PC-3 (cell line): ENCODE measurements around the gene MAS1L. TPM values are rescaled to one million over a fixed set of nuclear protein-coding genes. Genes with fewer than 3 reads are reported as not detected.

Experiments used
- ATAC-seq: fragments of 200-7000 bp; cut with Tn5 transposase; 2 replicates; pipeline ENCODE4 v1.9.1; 2020; ENCODE audit warnings: mild to moderate bottlenecking, moderate library complexity
- BruUV-seq: library from RNA; stranded (reverse); fragments of 400-500 nt; replicated peaks from 2 replicates; lab custom pipeline; 2021; lab: Mats Ljungman, UMichigan
- CTCF ChIA-PET: fragments of 300-600 bp; sonication (Branson Sonifier 250); formaldehyde crosslinking; loops from one replicate; lab custom pipeline; 2022; ENCODE audit warnings: antibody characterized with exemption; lab: Charles Lee
- POLR2A ChIA-PET: fragments of 300-600 bp; sonication (Branson Sonifier 250); formaldehyde crosslinking; loops from one replicate; lab custom pipeline; 2022; ENCODE audit warnings: antibody characterized with exemption; ENCODE audit not compliant: unreplicated experiment; lab: Charles Lee
- DNase-seq: peaks from one replicate; pipeline ENCODE4 v3.0.0-alpha.2; 2015
- H2AFZ ChIP-seq: fragments of 300-600 bp; sonication (generic); 2 replicates; pipeline ENCODE4 v1.6.0; 2016; ENCODE audit warnings: antibody characterized with exemption, low read length
- H3F3A ChIP-seq: fragments of 300-600 bp; sonication (generic); one replicate; pipeline ENCODE4 v1.6.0; 2017; ENCODE audit warnings: antibody characterized with exemption, low read length, control low read depth, mild to moderate bottlenecking; ENCODE audit not compliant: unreplicated experiment
- H3K27ac ChIP-seq: fragments of 300-600 bp; sonication (generic); 2 replicates; pipeline ENCODE4 v1.5.1; 2016; ENCODE audit warnings: mild to moderate bottlenecking, low read length
- H3K27me3 ChIP-seq: fragments of 300-600 bp; sonication (generic); 2 replicates; pipeline ENCODE4 v1.6.1; 2016; ENCODE audit warnings: low read length, mixed read lengths
- H3K36me3 ChIP-seq: fragments of 300-600 bp; sonication (generic); 2 replicates; pipeline ENCODE4 v1.6.1; 2016; ENCODE audit warnings: low read depth, mixed run types, low read length, mixed read lengths
- H3K4me1 ChIP-seq: fragments of 300-600 bp; sonication (generic); 2 replicates; pipeline ENCODE4 v1.5.1; 2016; ENCODE audit warnings: low read length; ENCODE audit not compliant: insufficient read depth
- H3K4me2 ChIP-seq: fragments of 300-600 bp; sonication (generic); 2 replicates; pipeline ENCODE4 v1.6.0; 2016; ENCODE audit warnings: low read length
- H3K4me3 ChIP-seq: fragments of 300-600 bp; sonication (generic); 2 replicates; pipeline ENCODE4 v1.5.1; 2016; ENCODE audit warnings: mild to moderate bottlenecking, low read length, mixed read lengths
- H3K79me2 ChIP-seq: fragments of 300-600 bp; sonication (generic); 2 replicates; pipeline ENCODE4 v1.6.1; 2017; ENCODE audit warnings: low read length, mixed read lengths
- H3K9ac ChIP-seq: fragments of 300-600 bp; sonication (generic); 2 replicates; pipeline ENCODE4 v1.6.0; 2016; ENCODE audit warnings: mild to moderate bottlenecking, low read length
- H3K9me2 ChIP-seq: fragments of 300-600 bp; sonication (generic); replicated peaks from 2 replicates; pipeline ENCODE4 v1.6.1; 2016; ENCODE audit warnings: mixed run types, low read length, mixed read lengths
- H3K9me3 ChIP-seq: fragments of 300-600 bp; sonication (generic); 2 replicates; pipeline ENCODE4 v1.6.1; 2016; ENCODE audit warnings: low read length, mixed read lengths
- H4K20me1 ChIP-seq: fragments of 300-600 bp; sonication (generic); 2 replicates; pipeline ENCODE4 v1.6.1; 2016; ENCODE audit warnings: low read length, mixed read lengths
- CTCF ChIP-seq: fragments of 300-600 bp; sonication (generic); conservative IDR thresholded peaks from 2 replicates; pipeline ENCODE4 v1.5.1; 2017; ENCODE audit warnings: antibody characterized with exemption, low read depth, mild to moderate bottlenecking, low read length
- EZH2 ChIP-seq: fragments of 300-600 bp; sonication (generic); IDR thresholded peaks from one replicate; pipeline ENCODE4 v1.6.1; 2017; ENCODE audit warnings: antibody characterized with exemption, mild to moderate bottlenecking, low read length; ENCODE audit not compliant: unreplicated experiment
- EZH2phosphoT487 ChIP-seq: fragments of 300-600 bp; sonication (generic); IDR thresholded peaks from 2 replicates; pipeline ENCODE4 v1.6.1; 2018; ENCODE audit warnings: mild to moderate bottlenecking, antibody characterized with exemption, low read length, borderline replicate concordance
- intact Hi-C: fragments of 100-400 bp; cut with micrococcal nuclease; formaldehyde crosslinking; loops from 2 replicates; pipeline ENCODE4 v1.9.0; 2023
- total RNA-seq: library from RNA; depleted of rRNA; stranded (reverse); fragments of >200 nt; gene quantifications from 2 replicates; pipeline ENCODE4 v1.2.3, GENCODE V29; 2014

Gene MAS1L
- total RNA-seq, 1 experiment from 2014 or later: not detected

- intact Hi-C loops: no loop called here
- Histone ChIP-seq H3K27ac (no peak overlapping the region), H3K79me2 (no peaks in the 10 kb centered on the region), H3K36me3 (no peaks in the 10 kb centered on the region), H3F3A (no peaks in the 10 kb centered on the region), H3K9me2 (no peaks in the 10 kb centered on the region), H3K9ac (no peak overlapping the region), H3K9me3 (0 out of 2 replicates have a peak, but pooled peaks cover 10% of the 10 kb centered on the region), H4K20me1 (no peaks in the 10 kb centered on the region), H3K4me3 (no peak overlapping the region), H3K4me2 (no peak overlapping the region), H2AFZ (no peak overlapping the region), H3K27me3 (peaks cover 28% of the 10 kb centered on the region), H3K4me1 (no peaks in the 10 kb centered on the region)
- POLR2A ChIA-PET: no interaction called here
- BruUV-seq: no TSS peak
- CTCF ChIA-PET: no interaction called here
- no peak for DNase-seq
- TF ChIP-seq CTCF: no peak
- TF ChIP-seq EZH2: no peak
- no peak for ATAC-seq
These were observed 37.5 kb upstream of the MAS1L start for GRCh38 chr6:29525311-29525639.

DNA sequence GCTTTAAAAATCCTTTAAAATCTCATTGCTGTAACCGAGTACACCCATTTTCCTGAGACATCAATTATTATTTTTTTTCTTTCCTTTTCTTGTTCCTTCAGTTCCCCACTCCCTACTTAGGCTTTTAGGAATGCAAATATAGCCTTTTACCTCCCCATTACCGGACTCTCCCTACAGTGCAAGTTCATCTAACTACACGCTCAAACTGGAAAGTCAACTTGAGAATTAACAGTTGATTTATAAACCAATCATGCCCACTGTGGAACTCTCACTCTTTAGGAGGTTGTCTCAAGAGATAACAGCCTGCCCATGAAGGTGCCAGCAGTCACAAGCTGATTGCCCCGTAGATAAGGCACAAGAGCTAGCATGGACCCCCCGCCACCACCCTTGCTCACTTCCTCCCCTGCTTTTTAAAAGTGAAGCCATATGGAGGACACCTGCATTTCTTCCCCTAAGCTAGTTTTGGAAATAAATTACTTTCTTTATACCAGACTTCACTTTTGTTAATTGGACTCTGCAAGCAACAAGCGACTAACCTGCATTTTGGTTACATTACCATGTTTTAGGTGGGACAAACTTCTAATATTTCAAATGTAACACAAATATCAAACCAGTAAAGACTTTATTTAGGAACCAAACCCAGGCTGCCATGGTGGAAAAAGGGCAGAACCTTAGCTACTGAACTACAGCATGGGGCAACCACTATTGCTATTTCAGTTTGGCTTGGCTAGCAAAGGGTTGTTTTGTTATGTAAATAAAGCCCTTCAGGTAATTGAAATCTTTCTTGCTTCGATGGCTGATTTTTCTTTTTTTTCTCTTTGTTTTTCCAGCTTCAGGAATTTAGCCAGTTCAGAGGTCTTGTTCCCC is 36.9 kb upstream of the MAS1L start:
- no peaks in the 10 kb centered on the region for H3K9me2 ChIP-seq
- H3K4me1 ChIP-seq: no peaks in the 10 kb centered on the region
- H3K27ac ChIP-seq: no peak overlapping the region
- H3K36me3 ChIP-seq: no peaks in the 10 kb centered on the region
- no peak for ATAC-seq
- no peaks in the 10 kb centered on the region for H4K20me1 ChIP-seq
- H3K4me3 ChIP-seq: no peak overlapping the region
- BruUV-seq: no TSS peak
- CTCF ChIA-PET: no interaction called here
- no peak overlapping the region for H2AFZ ChIP-seq
- no peak for TF ChIP-seq EZH2phosphoT487
- no peak for TF ChIP-seq EZH2
- TF ChIP-seq CTCF: no peak
- H3K27me3 ChIP-seq: peaks cover 28% of the 10 kb centered on the region
- intact Hi-C loops: no loop called here
- POLR2A ChIA-PET: no interaction called here
- H3K9ac ChIP-seq: no peak overlapping the region
- H3K9me3 ChIP-seq: 0 out of 2 replicates have a peak, but pooled peaks cover 10% of the 10 kb centered on the region
- no peaks in the 10 kb centered on the region for H3F3A ChIP-seq
- H3K4me2 ChIP-seq: no peak overlapping the region
- H3K79me2 ChIP-seq: no peaks in the 10 kb centered on the region
- DNase-seq: no peak

DNA sequence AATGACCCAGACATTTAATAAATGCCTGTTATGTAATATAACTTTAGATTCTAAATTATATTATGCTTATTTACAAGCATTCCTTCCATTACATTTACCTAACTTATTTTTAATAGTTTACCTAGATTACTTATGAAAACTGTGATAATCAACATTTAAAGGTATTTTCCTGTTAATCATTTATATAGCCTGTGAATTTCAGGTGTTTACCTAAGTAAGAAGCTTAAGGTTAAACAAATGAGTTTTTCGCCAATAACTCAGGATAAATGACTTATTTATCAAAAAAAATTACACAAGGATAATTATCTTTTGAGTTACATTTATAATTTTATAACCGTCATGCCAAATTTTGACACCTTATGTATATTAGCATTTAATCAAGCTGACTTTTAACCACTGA is 36.3 kb upstream of the MAS1L start:
- H3K4me1 ChIP-seq: no peaks in the 10 kb centered on the region
- 0 out of 2 replicates have a peak, but pooled peaks cover 10% of the 10 kb centered on the region for H3K9me3 ChIP-seq
- no TSS peak for BruUV-seq
- no peak overlapping the region for H3K9ac ChIP-seq
- H3K79me2 ChIP-seq: no peaks in the 10 kb centered on the region
- H3K36me3 ChIP-seq: no peaks in the 10 kb centered on the region
- ATAC-seq (no peak), DNase-seq (no peak)
- H3K4me3 ChIP-seq: no peak overlapping the region
- TF ChIP-seq EZH2phosphoT487: no peak
- no peak for TF ChIP-seq CTCF
- TF ChIP-seq EZH2: no peak
- H3K27me3 ChIP-seq: peaks cover 28% of the 10 kb centered on the region
- intact Hi-C loops: no loop called here
- no peaks in the 10 kb centered on the region for H3F3A ChIP-seq
- no peaks in the 10 kb centered on the region for H3K9me2 ChIP-seq
- no peak overlapping the region for H3K27ac ChIP-seq
- H2AFZ ChIP-seq: no peak overlapping the region
- no peak overlapping the region for H3K4me2 ChIP-seq
- POLR2A ChIA-PET: no interaction called here
- H4K20me1 ChIP-seq: no peaks in the 10 kb centered on the region
- CTCF ChIA-PET: no interaction called here
